Head of caudate nucleus (tissue), 42 donors: ENCODE data around the gene DYNLT2B.
"Not testable (repeated sequence)": the region's sequence is repeated elsewhere in the genome, so short reads cannot be mapped to it uniquely, and the experiment has no call there.

ENCODE experiments used
- DNase-seq, 42 donors: peaks; one replicate each; pipeline versions ENCODE4 v3.0.0 to v3.0.0-alpha.2; 2020 to 2021; ENCODE audit warnings: mixed read lengths in 7 of 42
- intact Hi-C: fragments of 100-400 bp; cut with DNase I; formaldehyde crosslinking; loops from one replicate; pipeline ENCODE4 v1.15.0; 2022

The DYNLT2B gene

DNA sequence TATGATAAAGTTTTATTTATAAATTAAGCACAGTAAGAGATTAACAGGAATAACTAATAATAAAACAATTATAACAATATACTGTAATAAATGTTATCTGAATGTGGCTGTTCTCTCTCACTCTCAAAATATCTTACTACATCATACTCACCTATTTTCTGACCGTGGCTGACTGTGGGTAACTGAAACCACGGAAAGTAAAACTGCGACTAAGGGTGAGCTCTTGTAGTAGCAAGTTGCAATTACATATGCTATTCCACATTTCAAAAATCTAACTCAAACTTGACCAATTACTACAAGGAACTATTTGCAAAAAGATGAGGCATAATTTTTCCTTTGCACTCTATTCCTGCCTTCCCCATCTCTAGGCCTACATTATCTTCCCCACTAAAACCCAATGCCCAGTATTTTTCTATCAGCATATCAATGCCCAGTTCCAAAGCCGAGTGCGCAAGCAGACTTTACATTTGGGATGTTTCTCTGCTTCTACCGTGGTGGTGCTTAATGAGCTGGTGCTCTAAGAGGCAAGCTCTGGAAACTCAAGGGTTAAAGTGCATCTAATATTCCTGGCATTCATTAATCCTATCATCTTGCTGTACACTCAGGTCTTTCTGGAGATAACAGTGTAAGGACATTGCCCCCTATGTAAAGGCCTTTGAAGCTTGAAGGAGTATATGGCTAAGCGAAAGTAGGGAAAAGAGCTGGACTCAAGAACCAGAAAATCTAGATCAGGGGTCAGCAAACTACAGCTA, 37.2 kb downstream of the DYNLT2B start:
- DNase-seq, result no peak
- intact Hi-C loops, result no loop called here

DNA sequence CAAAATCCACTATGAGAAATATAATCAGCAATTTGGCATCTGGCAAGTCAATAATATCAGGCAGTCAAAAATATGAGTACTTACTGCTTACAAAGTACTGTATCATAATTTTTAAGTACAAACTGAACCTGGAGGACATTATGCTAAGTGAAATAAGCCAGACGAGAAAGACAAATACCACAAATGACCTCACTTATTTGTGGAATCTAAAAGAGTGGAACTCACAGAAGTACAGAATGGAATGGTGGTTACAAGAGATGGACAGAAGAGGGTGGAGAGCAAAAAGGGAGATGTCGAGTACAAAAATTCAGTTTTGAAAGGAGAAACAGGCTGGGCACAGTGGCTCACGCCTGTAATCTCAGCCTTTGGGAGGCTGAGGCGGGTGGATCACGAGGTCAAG, 42.9 kb downstream of the DYNLT2B start:
- intact Hi-C loops, result no loop called here
- DNase-seq, result no peak

DNA sequence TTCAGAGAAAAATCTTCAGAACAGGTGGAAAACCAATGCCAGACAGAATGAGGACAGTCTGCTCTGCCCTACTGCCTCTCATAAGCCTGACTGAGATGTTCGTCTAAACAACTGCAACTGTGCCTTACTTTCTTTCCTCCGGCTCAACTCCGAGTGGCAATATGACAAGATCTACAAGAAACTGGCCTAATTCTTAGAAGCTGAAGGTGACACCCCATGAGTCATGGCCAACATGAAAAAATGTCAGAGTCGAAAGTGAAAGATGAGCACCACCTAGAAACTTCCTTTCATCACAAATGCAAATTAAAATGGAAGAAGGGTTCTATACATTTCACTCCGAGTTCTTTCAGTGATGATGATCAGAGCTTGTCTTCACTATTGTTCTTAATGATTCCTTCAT, 43.5 kb downstream of the DYNLT2B start:
- DNase-seq, result peak in 4 of 42 donors; percentile 9 to 43 (median 32)
- intact Hi-C loops, result no loop called here

- intact Hi-C loops, result no loop called here
- DNase-seq, result no peak
Measured at GRCh38 chr3:196273655-196274054, 44.4 kb downstream of the DYNLT2B start.

DNA sequence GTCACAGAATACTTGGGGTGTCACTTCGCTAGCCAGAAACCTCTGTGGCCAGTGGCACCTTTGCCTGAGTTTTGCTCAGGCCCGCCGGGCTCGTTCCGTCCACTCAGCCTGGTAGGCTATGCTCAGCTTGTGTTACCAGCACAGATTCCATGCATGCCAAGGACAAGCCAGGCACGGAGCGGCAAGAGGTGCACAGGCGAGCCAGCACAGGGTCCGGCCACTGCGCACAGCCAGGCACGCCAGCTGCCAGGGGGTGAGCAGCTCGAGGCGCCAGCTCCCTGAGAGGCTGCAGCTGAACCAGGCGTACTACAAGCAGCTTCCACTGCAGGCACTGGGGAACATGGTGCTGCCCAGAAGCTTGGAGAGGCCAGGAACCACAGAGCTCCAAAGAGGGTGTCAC, 45.2 kb downstream of the DYNLT2B start:
- no peak for DNase-seq
- intact Hi-C loops, result no loop called here

DNA sequence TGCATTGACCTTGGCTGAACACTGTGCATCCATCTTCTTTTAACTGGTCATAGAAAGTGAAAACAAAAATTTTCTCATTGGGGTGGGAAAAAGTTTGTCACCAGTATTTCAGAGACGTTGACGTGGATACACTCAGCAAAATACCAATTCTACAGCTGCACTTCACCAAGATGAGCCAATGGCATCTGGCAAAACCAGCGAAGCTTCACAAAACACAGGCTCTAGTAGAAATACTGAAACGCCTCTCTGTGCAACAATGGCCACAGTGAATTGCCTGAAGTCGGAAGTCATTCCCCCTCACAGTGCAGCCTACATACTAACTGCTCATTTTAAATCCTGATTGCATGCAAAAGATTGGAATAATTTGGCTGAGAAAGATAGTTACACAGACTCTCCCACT, 47.5 kb downstream of the DYNLT2B start:
- DNase-seq, result peak in 2 of 42 donors; percentile 17 to 39
- intact Hi-C loops, result no loop called here

DNA sequence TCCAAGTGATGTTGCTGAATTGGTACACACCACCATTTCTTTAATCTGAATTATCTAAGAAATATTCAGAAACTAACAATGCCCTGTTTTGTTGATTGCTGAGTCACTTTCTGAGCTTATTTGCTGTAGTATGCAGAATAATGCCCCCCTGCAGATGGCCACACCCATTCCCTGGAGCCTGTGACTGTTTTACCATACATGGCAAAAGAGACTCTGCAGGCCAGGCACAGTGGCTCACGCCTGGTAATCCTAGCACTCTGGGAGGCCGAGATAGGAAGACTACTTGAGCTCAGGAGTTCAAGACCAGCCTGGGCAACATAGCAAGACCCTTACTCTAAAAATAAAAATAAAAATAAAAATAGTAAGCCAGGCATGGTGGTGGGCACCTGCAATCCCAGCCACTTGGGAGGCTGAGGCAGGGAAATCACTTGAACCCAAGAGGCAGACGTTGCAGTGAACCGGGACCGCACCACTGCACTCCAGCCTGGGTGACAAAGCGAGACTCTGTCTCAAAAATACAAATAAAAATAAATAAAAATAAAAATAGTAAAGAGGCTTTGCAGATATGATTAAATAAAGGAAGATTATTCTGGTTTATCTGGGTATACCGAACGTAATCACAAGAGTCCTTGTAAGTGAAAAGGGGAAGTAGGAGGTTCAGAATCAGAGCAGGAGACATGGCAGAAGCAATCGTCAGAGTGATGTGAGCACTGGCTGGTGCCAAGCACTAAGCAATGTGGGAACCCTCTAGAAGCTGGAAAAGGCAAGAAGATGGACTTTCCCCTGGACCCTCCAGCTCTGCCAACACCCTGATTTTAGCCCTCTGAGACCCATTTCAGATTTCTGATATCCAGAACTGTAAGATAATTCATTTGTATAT, 49.5 kb downstream of the DYNLT2B start:
- DNase-seq, result no peak
- intact Hi-C loops, result no loop called here

DNA sequence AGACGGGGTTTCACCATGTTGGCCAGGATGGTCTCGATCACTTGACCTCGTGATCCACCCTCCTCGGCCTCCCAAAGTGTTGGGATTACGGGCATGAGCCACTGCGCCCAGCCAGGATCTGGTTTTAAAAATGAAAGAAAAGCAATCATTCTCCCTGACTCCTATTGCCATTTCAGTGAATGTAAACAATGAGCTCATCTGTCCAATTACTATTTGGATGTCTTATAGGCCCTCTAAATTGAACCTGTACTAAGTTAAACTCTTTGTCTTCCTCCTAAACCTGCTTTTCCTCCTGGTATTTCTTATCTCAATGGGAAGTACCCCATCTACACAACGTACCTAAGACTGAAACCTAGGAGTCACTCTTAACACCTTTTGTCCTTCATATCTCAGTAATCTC, 54.2 kb downstream of the DYNLT2B start:
- intact Hi-C loops, result no loop called here
- DNase-seq, result no peak

- intact Hi-C loops, result no loop called here
- no peak for DNase-seq
Measured at GRCh38 chr3:196260784-196261183, 57.3 kb downstream of the DYNLT2B start.

GRCh38 chr3:196255776-196256175, 62.3 kb downstream of the DYNLT2B start:
- intact Hi-C loops, result loop anchor here (10.0 kb wide), 1 partner anchor 249 kb away; the partner anchor contains the start of gene RNF168
- no peak for DNase-seq

DNA sequence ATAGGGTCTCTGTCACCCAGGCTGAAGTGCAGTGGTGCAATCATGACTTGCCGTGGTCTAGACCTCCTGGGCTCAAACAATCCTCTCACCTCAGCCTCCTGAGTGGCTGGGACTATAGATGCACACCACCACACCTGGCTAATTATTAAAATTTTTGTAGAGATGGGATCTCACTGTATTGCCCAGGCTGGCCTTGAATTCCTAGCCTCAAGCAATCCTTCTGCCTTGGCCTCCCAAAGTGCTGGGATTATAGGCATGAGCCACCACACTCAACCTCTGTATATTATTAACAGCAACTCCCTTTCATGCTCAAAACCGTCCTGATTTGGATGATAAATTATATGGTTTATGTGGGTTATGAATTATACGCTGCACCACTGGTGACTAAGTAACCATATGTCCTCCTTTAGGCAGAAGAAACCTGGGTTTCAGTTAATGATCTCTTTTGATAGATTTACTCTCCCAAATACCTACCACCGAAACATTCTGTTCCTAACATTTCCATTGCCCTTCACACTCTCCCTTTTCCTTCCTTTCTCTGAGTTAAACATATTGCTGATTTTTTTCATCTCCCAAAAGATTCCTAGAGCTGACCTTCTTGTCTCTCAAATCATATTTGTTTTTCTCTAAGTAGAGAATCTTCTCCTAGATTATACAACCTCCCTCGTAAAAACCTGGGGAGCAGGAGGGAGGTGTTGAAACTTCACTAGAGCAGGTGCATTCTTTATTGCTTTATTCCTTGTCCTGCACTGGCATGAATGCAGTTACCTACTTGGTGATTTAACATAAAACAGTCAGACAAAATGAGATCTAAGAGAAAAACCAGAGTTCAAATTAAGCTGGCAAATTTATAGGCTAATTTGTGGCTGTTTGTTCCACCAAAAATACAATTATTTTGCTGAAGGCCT, 63.4 kb downstream of the DYNLT2B start:
- intact Hi-C loops, result loop anchor here (10.0 kb wide), 1 partner anchor 250 kb away; the partner anchor contains the start of gene RNF168
- DNase-seq, result no peak

DNA sequence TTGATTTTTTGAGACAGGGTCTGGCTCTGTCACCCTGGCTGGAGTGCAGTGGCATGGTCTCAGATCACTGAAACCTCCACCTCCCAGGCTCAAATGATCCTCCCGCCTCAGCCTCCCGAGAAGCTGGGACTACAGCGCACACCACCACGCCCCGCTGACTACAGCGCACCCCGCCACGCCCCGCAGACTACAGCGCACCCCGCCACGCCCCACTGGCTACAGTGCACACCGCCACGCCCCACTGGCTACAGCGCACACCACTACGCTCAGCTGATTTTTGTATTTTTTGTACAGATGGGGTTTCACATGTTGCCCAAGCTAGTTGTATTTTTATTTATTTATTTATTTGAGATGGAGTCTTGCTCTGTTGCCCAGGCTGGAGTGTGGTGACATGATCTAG, 66.1 kb downstream of the DYNLT2B start:
- no peak for DNase-seq
- intact Hi-C loops, result loop anchor here (10.0 kb wide), 1 partner anchor 253 kb away; the partner anchor contains the start of gene RNF168

- DNase-seq, result no peak
- intact Hi-C loops, result no loop called here
Measured at GRCh38 chr3:196246612-196247308, 71.3 kb downstream of the DYNLT2B start.

DNA sequence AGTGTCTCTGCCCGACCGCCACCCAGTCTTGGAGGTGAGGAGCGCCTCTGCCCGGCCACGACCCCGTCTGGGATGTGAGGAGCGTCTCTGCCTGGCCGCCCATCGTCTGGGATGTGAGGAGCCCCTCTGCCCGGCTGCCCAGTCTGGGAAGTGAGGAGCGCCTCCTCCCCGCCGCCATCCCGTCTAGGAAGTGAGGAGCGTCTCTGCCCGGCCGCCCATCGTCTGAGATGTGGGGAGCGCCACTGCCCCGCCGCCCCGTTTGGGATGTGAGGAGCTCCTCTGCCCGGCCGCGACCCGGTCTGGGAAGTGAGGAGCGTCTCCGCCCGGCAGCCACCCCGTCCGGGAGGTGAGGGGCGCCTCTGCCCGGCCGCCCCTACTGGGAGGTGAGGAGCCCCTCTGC, 73.9 kb downstream of the DYNLT2B start:
- intact Hi-C loops, DNase-seq: not testable (repeated sequence)

DNA sequence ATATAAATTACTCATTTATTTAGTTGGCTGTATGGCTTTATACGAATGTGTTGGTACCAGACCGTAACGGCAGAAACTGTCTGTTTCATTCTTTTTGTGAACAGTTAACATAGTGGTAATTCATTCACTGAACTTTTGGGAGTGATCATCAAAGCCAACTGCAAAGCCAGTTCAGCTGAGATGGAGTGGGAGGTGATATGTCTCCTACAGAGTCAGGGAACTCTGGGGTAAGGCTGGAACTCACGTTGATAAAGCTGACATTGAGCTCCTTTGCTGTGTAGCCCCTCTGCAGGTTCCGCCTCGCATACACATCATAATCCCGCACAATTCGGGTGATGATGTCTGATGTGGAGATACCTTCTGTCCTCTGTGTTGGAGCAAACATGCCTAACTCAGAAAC, 76.3 kb downstream of the DYNLT2B start:
- DNase-seq, result peak in 3 of 42 donors; percentile 23 to 57 (median 52)
- intact Hi-C loops, result no loop called here
